H1 (cell line): ENCODE measurements around the gene MTCH1. TPM values are rescaled to one million over a fixed set of nuclear protein-coding genes. Genes with fewer than 3 reads are reported as not detected.
A peak's percentile ranks its signal among the peaks of the same experiment; 100 is the strongest.

Source experiments
- CTCF ChIA-PET: fragments of 300-600 bp; sonication (Branson Sonifier 250); formaldehyde crosslinking; loops from one replicate; lab custom pipeline; 2021; ENCODE audit not compliant: partially characterized antibody; lab: Charles Lee
- POLR2A ChIA-PET: fragments of 300-600 bp; sonication (Branson Sonifier 250); formaldehyde crosslinking; loops from one replicate; lab custom pipeline; 2021; ENCODE audit warnings: inconsistent platforms; ENCODE audit not compliant: partially characterized antibody; lab: Charles Lee
- DNase-seq, 2 experiments: peaks; one replicate each; pipeline versions ENCODE4 v3.0.0 to v3.0.0-alpha.2; 2010 to 2022; ENCODE audit warnings: low spot score in 2 of 2, low read depth in 1 of 2, mixed read lengths in 1 of 2
- FAIRE-seq: peaks from 2 replicates; lab custom pipeline; 2011; peaks lifted over from hg19 to GRCh38; lab: Jason Lieb, UNC
- H2AFZ ChIP-seq: 2 replicates; pipeline ENCODE4 v1.8.1; 2012; ENCODE audit warnings: low read length, inconsistent platforms
- H2AK5ac ChIP-seq: 2 replicates; pipeline ENCODE4 v1.6.1; 2013; ENCODE audit warnings: low read depth, low read length
- H2BK120ac ChIP-seq: replicated peaks from 2 replicates; pipeline ENCODE3; 2013; ENCODE audit warnings: low read depth, low read length, inconsistent platforms
- H2BK12ac ChIP-seq: 2 replicates; pipeline ENCODE4 v1.6.1; 2013; ENCODE audit warnings: low read depth, low read length
- H2BK15ac ChIP-seq: 2 replicates; pipeline ENCODE4 v1.6.1; 2013; ENCODE audit warnings: low read length
- H2BK20ac ChIP-seq: 2 replicates; pipeline ENCODE4 v1.6.1; 2013; ENCODE audit warnings: low read length
- H2BK5ac ChIP-seq: 2 replicates; pipeline ENCODE4 v1.6.1; 2013; ENCODE audit warnings: low read depth, low read length
- H3K14ac ChIP-seq: 2 replicates; pipeline ENCODE4 v1.6.1; 2013; ENCODE audit warnings: inconsistent platforms; ENCODE audit not compliant: insufficient read length
- H3K18ac ChIP-seq: 2 replicates; pipeline ENCODE4 v1.6.1; 2013; ENCODE audit warnings: low read length; ENCODE audit errors: extremely low read depth
- H3K23ac ChIP-seq: 2 replicates; pipeline ENCODE4 v1.6.1; 2013; ENCODE audit warnings: inconsistent platforms; ENCODE audit not compliant: insufficient read length
- H3K23me2 ChIP-seq: 2 replicates; pipeline ENCODE4 v1.6.1; 2013; ENCODE audit warnings: low read depth, low read length
- H3K27ac ChIP-seq: 2 replicates; pipeline ENCODE4 v1.6.1; 2011; ENCODE audit warnings: low read depth, low read length, inconsistent platforms
- H3K27me3 ChIP-seq, 4 experiments: replicated peaks in 1 of 4; 1 replicate in 1 of 4; 2 replicates in 3 of 4; pipeline versions ENCODE4 v1.6.1 to v1.8.1; 2011 to 2013; ENCODE audit warnings: low read length in 3 of 4, mild to moderate bottlenecking in 3 of 4, inconsistent platforms in 2 of 4, mixed read lengths in 2 of 4, moderate library complexity in 1 of 4; ENCODE audit not compliant: control insufficient read depth in 3 of 4, insufficient read depth in 3 of 4; ENCODE audit errors: extremely low read depth in 1 of 4
- H3K36me3 ChIP-seq, 4 experiments: 2 replicates each; pipeline versions ENCODE4 v1.6.1 to v1.8.1; 2011 to 2013; ENCODE audit warnings: mild to moderate bottlenecking in 4 of 4, low read length in 3 of 4, moderate library complexity in 2 of 4, control low read depth in 1 of 4, inconsistent platforms in 1 of 4; ENCODE audit not compliant: insufficient read depth in 4 of 4, control insufficient read depth in 2 of 4
- H3K4ac ChIP-seq: replicated peaks from 2 replicates; pipeline ENCODE3; 2013; ENCODE audit warnings: low read length, low read depth, mixed read lengths, inconsistent platforms; ENCODE audit not compliant: insufficient read length
- H3K4me1 ChIP-seq, 4 experiments: replicated peaks in 1 of 4; 1 replicate in 1 of 4; 2 replicates in 3 of 4; pipeline versions ENCODE4 v1.6.1 to v1.8.1; 2011 to 2013; ENCODE audit warnings: low read length in 3 of 4, inconsistent platforms in 2 of 4, mixed read lengths in 1 of 4; ENCODE audit not compliant: insufficient read depth in 4 of 4, control insufficient read depth in 3 of 4
- H3K4me2 ChIP-seq, 2 experiments: 2 replicates each; pipeline versions ENCODE4 v1.6.1 to v1.8.1; 2011 to 2013; ENCODE audit warnings: low read depth in 2 of 2, low read length in 2 of 2, control low read depth in 1 of 2, inconsistent platforms in 1 of 2, mild to moderate bottlenecking in 1 of 2; ENCODE audit not compliant: insufficient read depth in 1 of 2
- H3K4me3 ChIP-seq, 4 experiments: fragments of 200-600, 300-600 bp in 1 of 4; sonication (generic), shearing (Covaris generic), sonication (Bioruptor Twin) in 1 of 4; 2 replicates each; pipeline versions ENCODE4 v1.5.1 to v1.8.1; 2011 to 2016; ENCODE audit warnings: low read length in 4 of 4, low read depth in 3 of 4, control low read depth in 2 of 4, inconsistent platforms in 2 of 4, mild to moderate bottlenecking in 2 of 4, mixed read lengths in 1 of 4, moderate library complexity in 1 of 4; ENCODE audit not compliant: insufficient read depth in 2 of 4; ENCODE audit errors: extremely low read depth in 1 of 4
- H3K56ac ChIP-seq: replicated peaks from 2 replicates; pipeline ENCODE3; 2013; ENCODE audit warnings: low read depth, mild to moderate bottlenecking, mixed read lengths, low read length, inconsistent platforms; ENCODE audit not compliant: insufficient read length
- H3K79me1 ChIP-seq: 2 replicates; pipeline ENCODE4 v1.6.1; 2013; ENCODE audit warnings: low read depth, low read length, control low read depth
- H3K79me2 ChIP-seq, 2 experiments: 2 replicates each; pipeline versions ENCODE4 v1.6.1 to v1.8.1; 2012 to 2013; ENCODE audit warnings: low read length in 2 of 2, mild to moderate bottlenecking in 2 of 2, inconsistent platforms in 1 of 2; ENCODE audit not compliant: insufficient read depth in 2 of 2, control insufficient read depth in 1 of 2
- H3K9ac ChIP-seq, 4 experiments: replicated peaks in 1 of 4; 1 replicate in 1 of 4; 2 replicates in 3 of 4; pipeline versions ENCODE4 v1.6.1 to v1.8.1; 2011 to 2013; ENCODE audit warnings: low read depth in 3 of 4, low read length in 3 of 4, control low read depth in 2 of 4, mild to moderate bottlenecking in 2 of 4, moderate library complexity in 2 of 4, inconsistent platforms in 1 of 4; ENCODE audit errors: extremely low read depth in 1 of 4
- H3K9me3 ChIP-seq, 2 experiments: 2 replicates each; pipeline versions ENCODE4 v1.6.1 to v1.8.1; 2012 to 2013; ENCODE audit warnings: mild to moderate bottlenecking in 2 of 2, moderate library complexity in 2 of 2, control low read depth in 1 of 2, inconsistent platforms in 1 of 2, low read depth in 1 of 2, low read length in 1 of 2, mixed read lengths in 1 of 2; ENCODE audit not compliant: insufficient read depth in 2 of 2
- H4K20me1 ChIP-seq, 2 experiments: replicated peaks in 1 of 2; 2 replicates each; pipeline versions ENCODE3 to v1.8.1; 2011 to 2013; ENCODE audit warnings: inconsistent platforms in 2 of 2, low read length in 2 of 2, mild to moderate bottlenecking in 1 of 2; ENCODE audit not compliant: insufficient read depth in 2 of 2, control insufficient read depth in 1 of 2
- H4K5ac ChIP-seq: 2 replicates; pipeline ENCODE4 v1.6.1; 2013; ENCODE audit warnings: low read length, low read depth, mixed read lengths, inconsistent platforms; ENCODE audit not compliant: insufficient read length
- H4K8ac ChIP-seq: 2 replicates; pipeline ENCODE4 v1.8.0; 2013; ENCODE audit warnings: mild to moderate bottlenecking, moderate library complexity, low read length, inconsistent platforms; ENCODE audit not compliant: insufficient read depth; ENCODE audit errors: extremely low read depth
- H4K91ac ChIP-seq: replicated peaks from 2 replicates; pipeline ENCODE3; 2013; ENCODE audit warnings: low read length, mixed read lengths, inconsistent platforms; ENCODE audit not compliant: insufficient read length
- CBX8 ChIP-seq: fragments of 300-800, 300-1000 bp; sonication (generic); IDR thresholded peaks from 2 replicates; pipeline ENCODE4 v1.7.1; 2016; ENCODE audit warnings: low read depth, low read length, borderline replicate concordance
- CHD2 ChIP-seq: IDR thresholded peaks from 2 replicates; pipeline ENCODE4 v1.6.1; 2012; ENCODE audit warnings: low read length, improper control_type of control experiment
- CREB1 ChIP-seq: IDR thresholded peaks from 2 replicates; pipeline ENCODE4 v1.6.1; 2012; ENCODE audit warnings: inconsistent platforms
- EP300 ChIP-seq, 2 experiments: IDR thresholded peaks; 1 replicate in 1 of 2; 2 replicates in 1 of 2; pipeline ENCODE4 v1.6.1; 2011 to 2012; ENCODE audit warnings: low read depth in 2 of 2, low read length in 2 of 2, mild to moderate bottlenecking in 2 of 2, borderline replicate concordance in 1 of 2, inconsistent platforms in 1 of 2, moderate library complexity in 1 of 2
- KDM5A ChIP-seq: fragments of 200-600 bp; IDR thresholded peaks from 2 replicates; pipeline ENCODE4 v1.7.1; 2012; ENCODE audit warnings: mild to moderate bottlenecking, low read length, inconsistent platforms, mixed read lengths
- MAFK ChIP-seq: IDR thresholded peaks from 2 replicates; pipeline ENCODE4 v1.6.1; 2012; ENCODE audit warnings: low read depth, mild to moderate bottlenecking, improper control_type of control experiment, low read length
- POLR2A ChIP-seq, 2 experiments: IDR thresholded peaks; 1 replicate in 1 of 2; 2 replicates in 1 of 2; pipeline ENCODE4 v1.6.1; 2011; ENCODE audit warnings: low read depth in 2 of 2, low read length in 2 of 2, mild to moderate bottlenecking in 2 of 2; ENCODE audit errors: control extremely low read depth in 1 of 2
- RAD21 ChIP-seq, 2 experiments: IDR thresholded peaks in 1 of 2; conservative IDR thresholded peaks in 1 of 2; 2 replicates each; pipeline ENCODE4 v1.6.1; 2011; ENCODE audit warnings: low read depth in 2 of 2, low read length in 2 of 2, improper control_type of control experiment in 1 of 2, inconsistent platforms in 1 of 2, mild to moderate bottlenecking in 1 of 2, moderate library complexity in 1 of 2
- SIN3A ChIP-seq, 2 experiments: IDR thresholded peaks in 1 of 2; conservative IDR thresholded peaks in 1 of 2; 2 replicates each; pipeline ENCODE4 v1.6.1; 2011 to 2012; ENCODE audit warnings: low read length in 2 of 2, improper control_type of control experiment in 1 of 2, low read depth in 1 of 2, mild to moderate bottlenecking in 1 of 2
- YY1 ChIP-seq: IDR thresholded peaks from 2 replicates; pipeline ENCODE4 v1.6.1; 2011; ENCODE audit warnings: low read depth, mild to moderate bottlenecking, low read length
- WGBS, 2 experiments: shearing (Covaris generic) in 1 of 2; methylation state at CpG; one replicate each; pipeline versions ENCODE4 v1.1.6 to v1.1.7; 2013 to 2015; ENCODE audit warnings: low lambda C conversion rate in 2 of 2, mixed read lengths in 2 of 2, inconsistent platforms in 1 of 2, low coverage in 1 of 2, missing lambda C conversion rate in 1 of 2; ENCODE audit not compliant: insufficient replicate concordance in 2 of 2, insufficient coverage in 1 of 2, insufficient read length in 1 of 2; ENCODE audit errors: extremely low coverage in 1 of 2, missing lambda C conversion rate in 1 of 2; 5-methylcytosine and 5-hydroxymethylcytosine counted together
- polyA plus RNA-seq, 7 experiments: library from polyadenylated mRNA; depleted of rRNA in 3 of 7; stranded (reverse) in 5 of 7; unstranded in 2 of 7; fragments of >200 nt in 5 of 7; fragments of 200-250 nt in 2 of 7; gene quantifications; 1 replicate in 5 of 7; 2 replicates in 1 of 7; 4 replicates in 1 of 7; pipeline versions ENCODE4 v1.2.1 to v1.2.3, GENCODE V29; 2011 to 2013; ENCODE audit warnings: missing spikeins in 2 of 7, mixed read lengths in 2 of 7
- total RNA-seq: library from RNA; stranded (reverse); fragmentation: NEBNext Ultra II Directional; extraction: Animal tissue kit (Norgen Biotek cat#: 25700); gene quantifications from 2 replicates; pipeline ENCODE4 v1.2.1, GENCODE V29; 2021
- TF ChIP-seq, protein P1 (sequence below): IDR thresholded peaks from 2 replicates; pipeline ENCODE4 v1.6.1; 2012; ENCODE audit warnings: inconsistent platforms
- TF ChIP-seq, protein P2 (sequence below): IDR thresholded peaks from 2 replicates; pipeline ENCODE4 v1.6.1; 2011; ENCODE audit warnings: low read depth, mild to moderate bottlenecking, low read length; ENCODE audit not compliant: insufficient read depth

Gene MTCH1
- total and polyA plus RNA-seq, 2 of the 8 experiments (the other 6 are each of a cell fraction or from before 2014, with no cell fraction given): 169 to 214 TPM

DNA sequence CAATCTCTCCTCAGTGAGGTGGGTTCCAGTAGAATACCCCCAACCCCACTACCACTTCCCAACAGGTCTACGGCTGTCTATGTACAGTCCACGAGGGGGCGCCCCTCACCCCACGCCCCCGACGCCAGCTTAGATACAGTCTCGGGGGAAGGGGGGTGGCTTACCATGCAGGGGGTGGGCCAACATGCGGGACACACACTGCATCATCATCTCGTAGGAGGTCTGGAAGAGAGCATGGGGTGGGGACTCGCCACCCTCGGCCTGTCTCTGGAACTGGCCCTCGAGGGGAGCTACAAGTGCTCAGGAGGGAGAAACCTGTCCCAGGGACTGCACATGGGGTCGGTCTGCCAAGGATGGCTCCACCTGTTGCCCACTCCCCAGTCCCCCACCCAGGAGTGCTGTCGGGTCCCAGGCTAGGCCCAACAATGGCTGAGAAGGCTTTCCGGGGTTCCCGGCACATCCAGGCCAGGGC lies 8.5 kb downstream of the MTCH1 start:
- DNase-seq: no peak
- FAIRE-seq: no peak
- no peak overlapping the region for H3K27ac ChIP-seq
- no peak overlapping the region for H4K91ac ChIP-seq
- H2BK15ac ChIP-seq: no peak overlapping the region
- H4K5ac ChIP-seq: no peak overlapping the region
- H2BK120ac ChIP-seq: no peak overlapping the region
- H3K9ac ChIP-seq: no peak overlapping the region
- H3K14ac ChIP-seq: no peak overlapping the region
- no peak overlapping the region for H3K23ac ChIP-seq
- H3K36me3 ChIP-seq: peaks cover 34 to 61% (median 54%) of the 10 kb centered on the region in 4 experiments
- H4K8ac ChIP-seq: no peak overlapping the region
- peaks cover 6 to 14% (median 8%) of the 10 kb centered on the region in 4 experiments for H3K4me1 ChIP-seq
- H3K23me2 ChIP-seq: no peaks in the 10 kb centered on the region
- H3K79me2 ChIP-seq: peaks cover 0 to 45% of the 10 kb centered on the region in 2 experiments
- no peak overlapping the region for H2BK20ac ChIP-seq
- H2BK5ac ChIP-seq: no peak overlapping the region
- H3K56ac ChIP-seq: no peak overlapping the region
- peaks cover 2% of the 10 kb centered on the region; the same call in 1 of the 2 replicates for H3K79me1 ChIP-seq
- no peaks in the 10 kb centered on the region for H3K27me3 ChIP-seq
- 74% methylated on average over 10 of the region's 16 CpGs; no CpG with 5 or more reads in 1 of the 2 experiments for WGBS, 2 experiments
- CTCF ChIA-PET: interaction anchor here (0.6 to 14.9 kb wide), 26 partner anchors 8 to 396 kb away, joined by 3 to 237 read pairs (median 4); partner anchors contain the start of genes C6orf89 and MTCH1
- H3K4me3 ChIP-seq: no peak overlapping the region
- H3K9me3 ChIP-seq: no peaks in the 10 kb centered on the region
- H3K18ac ChIP-seq: no peak overlapping the region
- no peak overlapping the region for H2AK5ac ChIP-seq
- no peak overlapping the region for H3K4ac ChIP-seq
- H3K4me2 ChIP-seq: no peak overlapping the region
- POLR2A ChIA-PET: interaction anchor here (0.5 to 1.6 kb wide), 4 partner anchors 9 to 272 kb away, joined by 3 to 5 read pairs (median 4); partner anchors contain the start of gene MTCH1
- no peak overlapping the region for H2AFZ ChIP-seq
- H4K20me1 ChIP-seq: peaks cover 27 to 37% of the 10 kb centered on the region in 2 experiments
- H2BK12ac ChIP-seq: no peak overlapping the region
- TF ChIP-seq SIN3A (conservative IDR thresholded peaks at IDR 0.05 in 1 of 2, IDR thresholded peaks at IDR 0.05 in 1 of 2; ENCODE audit: low read depth in 1 of 2, low read length in 2 of 2) (no peak), EP300 (IDR thresholded peaks at IDR 0.05; ENCODE audit: borderline replicate concordance in 1 of 2, low read depth in 2 of 2, low read length in 2 of 2) (no peak), MAFK (no peak), YY1 (no peak), CHD2 (no peak), KDM5A (no peak), POLR2A (IDR thresholded peaks at IDR 0.05; ENCODE audit: control extremely low read depth in 1 of 2, low read depth in 2 of 2, low read length in 2 of 2) (no peak), CREB1 (no peak), RAD21 (IDR thresholded peaks at IDR 0.05 in 1 of 2, conservative IDR thresholded peaks at IDR 0.05 in 1 of 2; ENCODE audit: low read depth in 2 of 2, low read length in 2 of 2) (peak; percentile 43 to 58), CBX8 (no peak)
- TF ChIP-seq, protein P1, sequence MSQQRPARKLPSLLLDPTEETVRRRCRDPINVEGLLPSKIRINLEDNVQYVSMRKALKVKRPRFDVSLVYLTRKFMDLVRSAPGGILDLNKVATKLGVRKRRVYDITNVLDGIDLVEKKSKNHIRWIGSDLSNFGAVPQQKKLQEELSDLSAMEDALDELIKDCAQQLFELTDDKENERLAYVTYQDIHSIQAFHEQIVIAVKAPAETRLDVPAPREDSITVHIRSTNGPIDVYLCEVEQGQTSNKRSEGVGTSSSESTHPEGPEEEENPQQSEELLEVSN: no peak
- TF ChIP-seq, protein P2, sequence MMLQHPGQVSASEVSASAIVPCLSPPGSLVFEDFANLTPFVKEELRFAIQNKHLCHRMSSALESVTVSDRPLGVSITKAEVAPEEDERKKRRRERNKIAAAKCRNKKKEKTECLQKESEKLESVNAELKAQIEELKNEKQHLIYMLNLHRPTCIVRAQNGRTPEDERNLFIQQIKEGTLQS: no peak
